ENCODE data around the gene ALK.

The ALK gene

DNA sequence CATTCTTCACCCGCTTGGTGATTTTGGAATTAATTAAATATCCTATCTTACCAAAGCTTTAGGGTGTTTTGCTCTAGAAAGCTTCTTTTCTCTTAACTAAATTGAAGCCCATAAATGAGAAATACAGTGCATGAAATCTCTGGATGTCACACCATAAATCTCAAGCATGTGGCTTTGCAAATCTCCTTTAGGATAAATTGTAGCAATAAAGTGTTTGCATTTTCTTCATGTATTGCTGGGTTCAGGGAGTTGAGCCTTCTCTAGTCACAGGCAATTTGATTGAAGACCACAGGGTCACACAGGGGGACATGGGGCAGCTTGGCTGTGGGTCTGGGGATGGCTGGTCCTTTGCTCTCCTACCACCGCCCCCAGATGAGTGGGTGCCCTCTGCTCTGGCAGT, 442.0 kb downstream of the ALK start:
- DNase-seq (ENCODE audit: low read depth), result no peak
- H3K4me3 ChIP-seq (ENCODE audit: low read depth, low read length), result no peak overlapping the region
- TF ChIP-seq CTCF (IDR thresholded peaks at IDR 0.05; ENCODE audit: control insufficient read depth, extremely low read depth, insufficient read depth), result no peak

GRCh38 chr2:29478641-29479040, 442.7 kb downstream of the ALK start:
- no peak for TF ChIP-seq CTCF (IDR thresholded peaks at IDR 0.05; ENCODE audit: control insufficient read depth, extremely low read depth, insufficient read depth)
- H3K4me3 ChIP-seq (ENCODE audit: low read depth, low read length), result no peak overlapping the region
- DNase-seq (ENCODE audit: low read depth), result no peak

DNA sequence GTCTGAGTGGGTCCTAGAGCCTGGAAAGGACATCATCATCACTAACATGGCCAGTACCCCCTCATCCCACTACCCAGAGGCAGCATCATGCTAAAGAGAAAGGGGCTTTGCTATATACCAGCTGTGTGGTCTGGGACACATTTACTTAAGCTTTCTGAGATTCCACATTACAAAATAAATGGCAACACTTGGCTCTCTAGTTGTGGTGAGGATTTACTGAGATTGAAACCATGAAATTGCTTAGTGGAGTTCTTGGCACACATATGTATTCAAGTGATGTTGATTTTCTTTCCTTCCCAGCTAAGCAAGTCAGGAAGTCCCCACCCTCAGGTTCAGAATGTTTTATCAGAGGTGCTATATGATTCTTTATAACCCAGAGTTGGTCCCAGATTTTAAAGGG, 444.2 kb downstream of the ALK start:
- no peak for TF ChIP-seq CTCF (IDR thresholded peaks at IDR 0.05; ENCODE audit: control insufficient read depth, extremely low read depth, insufficient read depth)
- H3K4me3 ChIP-seq (ENCODE audit: low read depth, low read length), result no peak overlapping the region
- no peak for DNase-seq (ENCODE audit: low read depth)

- TF ChIP-seq CTCF (IDR thresholded peaks at IDR 0.05; ENCODE audit: control insufficient read depth, extremely low read depth, insufficient read depth), result no peak
Observed at GRCh38 chr2:29475499-29475898, 445.9 kb downstream of the ALK start.

GRCh38 chr2:29469961-29470360, 451.4 kb downstream of the ALK start:
- TF ChIP-seq CTCF (IDR thresholded peaks at IDR 0.05; ENCODE audit: control insufficient read depth, extremely low read depth, insufficient read depth), result no peak
- H3K4me3 ChIP-seq (ENCODE audit: low read depth, low read length), result no peak overlapping the region
- DNase-seq (ENCODE audit: low read depth), result no peak

More at GRCh38 chr2:29475499-29475898, 445.9 kb downstream of the ALK start:
- no peak for DNase-seq (ENCODE audit: low read depth)
- no peak overlapping the region for H3K4me3 ChIP-seq (ENCODE audit: low read depth, low read length)

GRCh38 chr2:29469516-29469915, 451.9 kb downstream of the ALK start:
- DNase-seq (ENCODE audit: low read depth), result no peak
- H3K4me3 ChIP-seq (ENCODE audit: low read depth, low read length), result no peak overlapping the region
- no peak for TF ChIP-seq CTCF (IDR thresholded peaks at IDR 0.05; ENCODE audit: control insufficient read depth, extremely low read depth, insufficient read depth)

- DNase-seq (ENCODE audit: low read depth), result no peak
- no peak overlapping the region for H3K4me3 ChIP-seq (ENCODE audit: low read depth, low read length)
- no peak for TF ChIP-seq CTCF (IDR thresholded peaks at IDR 0.05; ENCODE audit: control insufficient read depth, extremely low read depth, insufficient read depth)
Observed at GRCh38 chr2:29463181-29463900, 458.0 kb downstream of the ALK start.
